Measurements from ENCODE around the gene THAP6. TPM values are rescaled to one million over a fixed set of nuclear protein-coding genes. Genes with fewer than 3 reads are reported as not detected.

THAP6 gene
- total and polyA plus RNA-seq, 2 of the 8 experiments (the other 6 are each of a cell fraction or from before 2014, with no cell fraction given) = 3.3 to 9.7 TPM

GRCh38 chr4:75549019-75549418 is 34.7 kb downstream of the THAP6 start (continued):
- TF ChIP-seq SIN3A (conservative IDR thresholded peaks at IDR 0.05 in 1 of 2, IDR thresholded peaks at IDR 0.05 in 1 of 2; ENCODE audit: low read depth in 1 of 2, low read length in 2 of 2) (no peak), JUND (IDR thresholded peaks at IDR 0.05; ENCODE audit: low read length) (no peak), EZH2 (IDR thresholded peaks at IDR 0.05; ENCODE audit: low read depth, low read length, severe bottlenecking) (no peak), CEBPB (IDR thresholded peaks at IDR 0.05; ENCODE audit: low read depth, low read length) (no peak), SP4 (IDR thresholded peaks at IDR 0.05; ENCODE audit: low read length) (no peak), TBP (IDR thresholded peaks at IDR 0.05; ENCODE audit: low read depth, low read length) (no peak)
